GM04503 (cell line): Measurements from ENCODE around the gene SERPINA3.
"Not testable (repeated sequence)": the region's sequence is repeated elsewhere in the genome, so short reads cannot be mapped to it uniquely, and the experiment has no call there.

Source experiments
- DNase-seq: peaks from one replicate; pipeline ENCODE4 v3.0.0-alpha.2; 2012; ENCODE audit warnings: low read depth

The SERPINA3 gene

GRCh38 chr14:94584591-94585280 is 27.5 kb upstream of the SERPINA3 start:
- no peak for DNase-seq

GRCh38 chr14:94586635-94587034 is 25.6 kb upstream of the SERPINA3 start:
- DNase-seq, result no peak

- no peak for DNase-seq
Observed at GRCh38 chr14:94588311-94588710, 23.9 kb upstream of the SERPINA3 start.

GRCh38 chr14:94591073-94591472 is 21.1 kb upstream of the SERPINA3 start:
- no peak for DNase-seq

GRCh38 chr14:94591871-94592270 is 20.3 kb upstream of the SERPINA3 start:
- DNase-seq, result no peak

GRCh38 chr14:94592457-94592856 is 19.7 kb upstream of the SERPINA3 start:
- no peak for DNase-seq

GRCh38 chr14:94593376-94593748 is 18.8 kb upstream of the SERPINA3 start:
- DNase-seq, result no peak

- no peak for DNase-seq
Observed at GRCh38 chr14:94593749-94594431, 18.3 kb upstream of the SERPINA3 start.

- no peak for DNase-seq
Observed at GRCh38 chr14:94594441-94594840, 17.8 kb upstream of the SERPINA3 start.

- DNase-seq, result no peak
Observed at GRCh38 chr14:94595912-94596311, 16.3 kb upstream of the SERPINA3 start.

GRCh38 chr14:94596361-94596760 is 15.8 kb upstream of the SERPINA3 start:
- no peak for DNase-seq

GRCh38 chr14:94597788-94598187 is 14.4 kb upstream of the SERPINA3 start:
- DNase-seq, result no peak

- no peak for DNase-seq
Observed at GRCh38 chr14:94598506-94598815, 13.7 kb upstream of the SERPINA3 start.

GRCh38 chr14:94598816-94599655 is 13.2 kb upstream of the SERPINA3 start:
- peak; percentile 75 for DNase-seq

- no peak for DNase-seq
Observed at GRCh38 chr14:94599656-94600004, 12.6 kb upstream of the SERPINA3 start.

GRCh38 chr14:94600148-94600545 is 12.0 kb upstream of the SERPINA3 start:
- no peak for DNase-seq

GRCh38 chr14:94601884-94602391 is 10.3 kb upstream of the SERPINA3 start:
- peak; percentile 69 for DNase-seq

GRCh38 chr14:94602722-94603121 is 9.5 kb upstream of the SERPINA3 start:
- DNase-seq, result no peak

- DNase-seq, result no peak
Observed at GRCh38 chr14:94605361-94605760, 6.8 kb upstream of the SERPINA3 start.

GRCh38 chr14:94608966-94609365 is 3.2 kb upstream of the SERPINA3 start:
- not testable (repeated sequence) for DNase-seq

- no peak for DNase-seq
Observed at GRCh38 chr14:94611179-94611578, 1.0 kb upstream of the SERPINA3 start.

GRCh38 chr14:94612580-94613554 is 676 bp downstream of the SERPINA3 start:
- no peak for DNase-seq
